A549 treated with CORT108297 at 1 μM for 4 hours (cell line): ENCODE measurements around the gene CD99L2. TPM values are rescaled to one million over a fixed set of nuclear protein-coding genes. Genes with fewer than 3 reads are reported as not detected.

Experiments used
- total RNA-seq: library from RNA; stranded (reverse); fragments of 200-300 nt; extraction: Qiagen RNA extraction; gene quantifications from 5 replicates; pipeline ENCODE4 v1.2.3, GENCODE V29; 2022

CD99L2 gene
- 48.3 to 57.6 TPM (median 52.5 TPM) in 5 replicates for total RNA-seq

GRCh38 chrX:150898343-150899190 is at the start of gene CD99L2:
Gene CD99L2 (minus strand): TSS chrX:150898668. CDS start chrX:150898588, 80 bp downstream.

Other genes starting within 250 kb of the CD99L2 start
- gene MTMR1, start 205.3 kb downstream of the CD99L2 start, total RNA-seq, result 13.5 to 17.8 TPM (median 15.9 TPM) in 5 replicates
- 119 to 181 TPM (median 137 TPM) in 5 replicates for gene HMGB3, start 84.7 kb upstream of the CD99L2 start, total RNA-seq